ENCODE results near the gene WDR33.
"Not testable (repeated sequence)": the region's sequence is repeated elsewhere in the genome, so short reads cannot be mapped to it uniquely, and the experiment has no call there.

Gene WDR33

DNA sequence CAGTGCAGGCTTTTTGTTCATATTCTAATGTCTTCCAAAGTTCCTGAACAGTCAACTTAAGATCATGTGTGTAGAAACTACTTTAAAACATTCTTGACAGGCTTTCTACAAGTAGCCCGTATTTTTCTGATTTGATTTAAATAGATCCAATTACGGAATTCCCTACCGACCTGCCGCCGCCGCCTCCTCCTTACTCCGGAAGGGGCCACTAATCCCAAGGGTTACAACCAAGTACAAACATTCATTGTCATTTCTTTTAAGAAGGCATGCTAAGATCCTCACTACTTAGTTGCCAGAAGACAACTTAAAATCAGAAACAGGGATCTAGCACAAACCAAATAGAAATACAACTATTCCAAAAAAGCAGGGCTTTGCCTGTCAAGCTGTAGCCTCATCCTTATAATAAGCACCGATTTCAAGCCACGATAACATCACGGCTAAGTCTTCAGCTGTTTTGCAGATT, 784 bp downstream of the WDR33 start:
- DNase-seq (ENCODE audit: low spot score): no peak

DNA sequence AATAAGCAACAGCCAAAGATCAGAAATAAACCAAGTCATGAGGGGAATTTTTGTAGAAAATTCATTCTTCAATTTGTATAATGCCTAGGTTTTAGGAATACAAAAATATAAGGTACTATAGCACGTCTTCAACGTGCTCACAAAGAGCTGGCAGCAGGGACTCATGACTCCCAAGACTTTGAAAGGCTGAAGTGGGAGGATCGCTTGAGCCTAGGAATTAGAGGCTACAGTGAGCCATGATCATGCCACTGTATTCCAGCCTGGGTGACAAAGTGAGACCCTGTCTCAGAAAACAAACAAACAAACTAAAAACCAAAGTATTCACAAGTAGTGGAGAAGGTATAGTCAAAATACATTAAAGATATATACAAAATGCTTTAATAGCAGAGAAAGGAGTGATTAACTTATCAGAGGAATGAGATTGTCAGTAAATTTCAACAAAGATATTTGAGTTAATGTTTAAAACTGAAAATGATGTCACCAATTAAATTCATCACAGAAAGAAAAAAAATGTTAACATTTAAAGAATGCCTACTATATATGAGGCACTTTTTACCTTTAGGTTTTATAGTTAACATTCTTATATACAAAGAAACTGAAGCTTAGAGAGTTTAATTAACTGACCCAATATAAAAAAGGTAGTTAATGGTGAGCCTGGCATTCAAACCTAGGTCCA, 3.2 kb downstream of the WDR33 start:
- no peak for DNase-seq (ENCODE audit: low spot score)

DNA sequence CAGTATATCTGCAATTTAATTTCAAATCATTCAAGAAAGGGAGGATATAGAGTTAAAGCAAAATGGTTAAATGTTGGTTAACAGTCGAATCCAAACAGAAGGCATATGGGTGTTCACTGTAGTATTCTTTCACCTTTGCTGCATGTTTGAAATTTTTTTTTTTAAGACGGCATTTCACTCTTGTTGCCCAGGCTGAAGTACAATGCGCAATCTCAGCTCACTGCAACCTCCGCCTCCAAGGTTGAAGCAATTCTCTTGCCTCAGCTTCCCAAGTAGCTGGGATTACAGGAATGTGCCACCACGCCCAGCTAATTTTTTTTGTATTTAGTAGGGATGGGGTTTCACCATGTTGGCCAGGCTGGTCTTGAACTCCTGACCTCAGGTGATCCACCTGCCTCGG, 4.1 kb downstream of the WDR33 start:
- DNase-seq (ENCODE audit: low spot score): not testable (repeated sequence)

DNA sequence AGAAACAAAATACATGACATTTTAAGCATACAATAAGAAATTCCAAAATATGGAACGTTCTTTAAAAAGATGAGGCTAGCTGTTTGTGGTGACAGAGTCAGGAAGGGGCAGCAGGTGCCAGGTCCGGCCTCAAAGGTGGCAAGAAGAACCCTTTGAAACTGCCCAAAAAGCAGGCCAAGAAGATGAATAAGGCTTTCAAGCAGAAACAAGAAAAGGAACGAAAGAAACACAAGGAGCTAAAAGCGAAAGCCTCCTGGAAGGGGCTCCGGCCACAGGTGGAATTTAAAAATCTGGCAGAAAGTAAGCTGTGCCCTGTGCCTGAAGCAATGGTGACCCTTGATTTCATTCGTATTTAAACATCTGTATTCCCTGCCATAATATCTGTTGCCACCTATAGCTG, 5.5 kb downstream of the WDR33 start:
- DNase-seq (ENCODE audit: low spot score): no peak

DNA sequence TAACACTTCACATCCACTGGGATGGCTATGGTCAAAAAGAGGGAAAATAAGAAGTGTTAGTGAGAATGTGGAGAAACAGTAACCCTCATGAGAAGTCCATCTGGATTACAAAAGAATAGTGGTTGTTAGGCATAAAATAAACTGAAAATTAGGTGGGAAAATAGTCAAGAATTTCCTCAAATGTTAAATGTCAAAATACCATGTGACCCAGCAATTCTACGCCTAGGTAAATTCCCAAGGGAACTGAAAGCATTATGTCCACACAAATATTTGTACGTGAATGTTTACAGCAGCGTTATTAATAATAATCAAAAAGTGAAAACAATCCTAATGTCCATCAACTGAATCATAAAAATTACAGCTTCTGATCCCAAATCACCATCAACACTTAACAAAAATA, 11.0 kb downstream of the WDR33 start:
- no peak for DNase-seq (ENCODE audit: low spot score)

DNA sequence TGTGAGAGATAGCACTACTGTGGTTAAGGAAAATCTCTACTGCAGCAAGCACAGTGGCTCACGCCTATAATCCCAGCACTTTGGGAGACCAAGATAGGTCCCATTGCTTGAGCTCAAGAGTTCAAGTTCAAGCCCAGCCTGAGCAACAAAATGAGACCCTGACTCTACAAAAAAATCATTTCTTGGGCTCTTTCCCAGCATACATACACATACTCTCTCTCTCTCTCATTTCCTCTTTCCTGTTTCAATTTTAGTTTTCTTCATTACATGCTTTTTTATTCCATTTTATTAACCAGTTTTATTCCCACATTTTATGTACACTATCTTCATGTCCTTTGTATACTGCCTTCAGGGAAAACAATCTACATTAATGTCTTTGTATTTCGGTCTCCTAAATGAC, 14.6 kb downstream of the WDR33 start:
- no peak for DNase-seq (ENCODE audit: low spot score)

DNA sequence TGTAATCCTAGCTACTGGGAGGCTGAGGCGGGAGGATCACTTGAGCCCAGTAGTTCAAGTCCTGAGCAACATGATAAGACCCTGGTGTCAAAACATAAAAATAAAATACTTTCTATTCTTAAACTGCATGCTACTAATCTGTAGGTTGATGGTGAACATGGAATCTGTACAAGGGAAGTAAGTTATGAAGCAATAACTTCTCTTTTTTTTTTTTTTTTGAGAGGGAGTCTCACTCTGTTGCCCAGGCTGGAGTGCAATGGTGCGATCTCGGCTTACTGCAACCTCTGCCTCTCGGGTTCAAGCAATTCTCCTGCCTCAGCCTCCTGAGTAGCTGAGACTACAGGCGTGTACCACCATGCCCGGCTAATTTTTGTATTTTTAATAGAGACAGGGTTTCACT, 16.1 kb downstream of the WDR33 start:
- DNase-seq (ENCODE audit: low spot score): not testable (repeated sequence)

DNA sequence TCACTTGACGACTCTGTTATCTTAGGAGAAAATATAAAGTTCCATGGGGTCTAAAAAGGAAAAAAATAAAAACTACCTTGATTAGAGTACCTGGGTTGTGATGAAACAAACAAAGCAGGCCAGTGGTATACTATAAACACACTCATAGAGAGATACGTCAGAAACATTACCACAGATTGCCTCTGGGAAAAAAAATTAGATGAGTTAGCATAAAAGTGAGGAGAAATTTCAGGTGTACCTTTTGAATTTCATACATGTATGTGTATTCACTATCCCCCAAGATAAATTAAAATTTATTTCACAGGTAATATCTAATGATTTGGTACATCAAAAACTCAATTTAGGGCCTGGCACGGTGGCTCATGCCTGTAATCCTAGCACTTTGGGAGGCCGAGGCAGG, 18.2 kb downstream of the WDR33 start:
- DNase-seq (ENCODE audit: low spot score): no peak

DNA sequence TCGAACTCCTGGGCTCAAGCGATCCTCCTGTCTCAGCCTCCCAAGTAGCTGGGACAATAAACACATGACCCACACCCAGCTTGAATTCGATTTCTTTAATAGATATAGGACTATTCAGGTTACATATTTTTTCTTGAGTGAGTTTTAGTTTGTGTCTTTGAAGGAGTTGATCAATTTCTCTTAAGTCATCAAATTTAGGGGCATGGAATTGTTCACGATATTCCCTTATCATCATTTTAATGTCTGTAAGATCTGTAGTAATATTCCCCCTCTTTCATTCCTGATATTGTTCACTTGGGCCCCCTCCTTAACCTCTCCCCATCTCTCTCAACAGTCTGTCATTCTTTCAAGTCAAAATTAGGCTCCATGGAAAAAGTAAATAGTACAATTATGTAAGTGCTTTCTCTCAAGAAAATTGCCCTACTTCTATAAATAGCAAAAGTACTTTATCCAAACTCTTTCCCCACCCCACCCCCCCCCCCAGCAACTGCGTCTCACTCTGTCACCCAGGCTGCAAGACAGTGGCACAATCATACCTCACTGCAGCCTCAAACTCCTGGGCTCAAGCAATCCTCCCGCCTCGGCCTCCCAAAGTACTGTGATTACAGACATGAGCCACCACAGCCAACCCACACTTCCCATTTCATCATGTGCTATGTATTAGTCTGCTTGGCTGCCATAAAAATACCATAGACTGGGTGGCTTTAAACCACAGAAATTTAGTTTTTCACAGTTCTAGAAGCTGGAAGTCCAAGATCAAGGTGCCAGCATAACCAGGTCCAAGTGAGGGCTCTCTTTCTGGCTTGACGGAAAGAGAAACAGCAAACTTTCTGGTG, 20.1 kb downstream of the WDR33 start:
- no peak for DNase-seq (ENCODE audit: low spot score)

DNA sequence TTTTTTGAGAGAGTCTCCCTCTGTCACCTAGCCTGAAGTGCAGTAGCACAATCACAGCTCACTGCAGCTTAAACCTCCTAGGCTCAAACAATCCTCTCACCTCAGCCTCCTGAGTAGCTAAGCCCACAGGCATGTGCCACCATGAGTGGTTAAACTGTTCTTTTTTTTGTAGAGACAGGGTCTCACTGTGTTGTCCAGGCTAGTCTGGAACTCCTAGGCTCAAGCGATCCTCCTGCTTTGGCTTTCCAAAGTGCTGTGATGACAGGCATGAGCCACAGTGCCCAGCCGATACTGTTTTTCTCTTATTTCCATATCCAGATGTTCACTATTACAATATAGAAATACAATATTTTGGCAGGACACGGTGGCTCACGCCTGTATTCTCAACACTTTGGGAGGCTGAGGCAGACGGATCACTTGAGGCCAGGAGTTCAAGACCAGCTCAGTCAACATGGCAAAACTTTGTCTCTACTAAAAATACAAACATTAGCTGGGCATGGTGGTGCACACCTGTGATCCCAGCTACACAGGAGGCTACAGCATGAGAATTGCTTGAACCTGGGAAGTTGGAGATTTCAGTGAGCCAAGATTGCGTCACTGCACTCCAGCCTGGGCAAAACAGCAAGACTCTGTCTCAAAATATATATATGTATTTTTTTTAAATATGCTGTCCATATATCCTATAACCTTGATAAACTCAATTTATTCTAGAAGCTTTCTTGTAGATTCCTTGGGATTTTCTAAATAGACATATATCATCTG, 24.7 kb downstream of the WDR33 start:
- DNase-seq (ENCODE audit: low spot score): no peak

DNA sequence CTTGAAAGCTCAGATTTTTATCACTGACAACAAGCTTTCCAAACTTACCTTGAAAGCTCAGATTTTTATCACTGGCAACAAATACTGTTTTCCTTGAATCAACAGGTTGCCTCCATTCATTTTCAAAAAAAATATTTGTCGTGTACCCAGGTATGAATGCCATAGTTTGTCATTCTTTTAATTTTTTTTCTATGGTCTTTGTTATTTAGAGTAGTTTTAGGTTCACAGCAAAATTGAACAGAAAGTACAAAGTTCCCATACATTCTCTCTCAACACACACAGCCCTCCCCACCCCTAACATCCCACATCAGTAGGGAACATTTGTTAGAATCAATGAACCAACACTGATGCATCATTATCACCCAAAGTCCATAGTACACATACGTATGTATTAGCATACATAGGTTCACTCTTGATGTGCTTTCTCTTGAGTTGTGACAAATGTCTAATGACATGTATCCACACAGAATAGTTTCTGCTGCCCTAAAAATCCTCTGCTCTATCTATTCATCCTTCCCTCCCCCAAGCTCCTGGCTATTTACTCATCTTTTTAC, 25.9 kb downstream of the WDR33 start:
- DNase-seq (ENCODE audit: low spot score): no peak

DNA sequence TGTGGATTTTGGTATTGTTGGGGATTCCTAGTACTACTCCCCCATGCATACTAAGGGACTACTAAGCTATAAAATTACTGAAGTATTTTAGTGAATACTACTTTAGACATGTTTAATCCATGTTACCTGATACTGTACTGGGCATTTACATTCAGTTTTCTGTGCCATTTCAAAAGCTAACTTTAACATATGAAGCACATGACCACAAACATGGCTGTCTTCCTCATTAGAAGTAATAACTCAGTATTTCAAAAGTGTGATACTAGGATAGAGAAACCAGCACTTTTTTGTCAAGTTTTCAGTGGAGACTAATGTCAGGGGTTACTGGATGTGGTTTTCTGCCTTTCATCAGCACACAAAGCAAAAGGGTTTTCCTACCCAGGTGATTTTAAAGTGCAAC, 27.9 kb downstream of the WDR33 start:
- no peak for DNase-seq (ENCODE audit: low spot score)

DNA sequence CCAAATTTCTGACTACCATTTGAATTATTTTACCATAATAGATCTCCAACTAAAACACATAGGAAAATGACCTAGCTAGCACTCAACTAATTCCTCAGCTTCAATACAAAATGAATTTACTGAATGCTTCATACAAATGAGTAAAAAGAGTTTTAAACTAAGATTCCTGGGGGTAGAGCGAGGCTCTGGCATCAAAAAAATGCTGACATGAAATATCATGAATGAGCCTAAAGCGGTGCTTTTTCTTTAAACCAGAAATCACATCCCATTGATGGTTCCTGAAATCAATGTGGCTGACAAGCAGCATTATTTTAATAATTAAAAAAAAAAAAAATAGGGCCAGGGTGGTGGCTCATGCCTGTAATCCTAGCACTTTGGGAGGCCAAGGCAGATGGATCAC, 32.1 kb downstream of the WDR33 start:
- DNase-seq (ENCODE audit: low spot score): no peak

DNA sequence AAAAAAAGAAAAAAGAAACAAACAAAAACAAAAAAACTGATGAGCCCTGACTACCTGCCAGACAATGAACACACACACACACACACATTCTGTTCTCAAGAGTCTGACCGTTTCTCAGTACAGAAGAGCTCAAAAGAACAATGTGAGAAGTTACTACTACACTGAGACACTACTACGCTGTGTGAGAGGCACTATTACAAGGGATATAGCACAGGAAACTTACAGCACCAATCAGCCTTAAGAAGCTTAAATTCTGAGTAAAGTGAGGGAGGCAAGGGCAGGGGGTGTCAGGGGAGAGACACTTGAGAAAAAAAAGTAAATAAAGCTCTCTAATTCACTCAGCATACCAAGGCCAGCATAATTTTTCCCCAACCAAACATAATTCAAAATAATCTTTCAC, 32.5 kb downstream of the WDR33 start:
- DNase-seq (ENCODE audit: low spot score): no peak

DNA sequence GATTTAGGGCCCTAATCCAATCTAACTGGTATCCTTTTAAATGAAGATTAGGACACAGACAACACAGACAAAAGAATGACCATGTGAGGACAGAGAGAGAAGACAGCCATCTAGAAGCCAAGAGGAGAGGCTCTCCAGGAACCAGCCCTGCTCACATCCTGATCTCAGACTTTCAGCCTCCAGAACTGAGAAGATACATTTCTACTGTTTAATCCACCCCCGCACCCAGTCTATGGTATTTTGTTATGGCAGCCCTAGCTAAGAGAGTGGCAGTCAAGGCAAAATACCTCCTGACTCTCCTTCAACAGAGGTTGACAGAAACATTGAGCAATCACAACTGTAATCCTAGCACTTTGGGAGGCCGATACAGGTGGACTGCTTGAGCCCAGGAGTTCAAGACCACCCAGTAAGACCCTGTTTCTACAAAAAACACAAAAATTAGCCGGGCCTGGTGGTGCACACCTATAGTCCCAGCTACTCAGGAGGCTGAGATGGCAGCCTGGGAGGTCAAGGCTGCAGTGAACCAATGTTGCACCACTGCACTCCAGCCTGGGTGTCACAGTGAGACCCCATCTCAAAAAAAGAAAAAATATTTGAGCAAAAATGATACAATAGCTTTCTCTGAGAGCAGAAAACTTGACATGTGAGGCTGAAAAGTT, 34.7 kb downstream of the WDR33 start:
- no peak for DNase-seq (ENCODE audit: low spot score)

DNA sequence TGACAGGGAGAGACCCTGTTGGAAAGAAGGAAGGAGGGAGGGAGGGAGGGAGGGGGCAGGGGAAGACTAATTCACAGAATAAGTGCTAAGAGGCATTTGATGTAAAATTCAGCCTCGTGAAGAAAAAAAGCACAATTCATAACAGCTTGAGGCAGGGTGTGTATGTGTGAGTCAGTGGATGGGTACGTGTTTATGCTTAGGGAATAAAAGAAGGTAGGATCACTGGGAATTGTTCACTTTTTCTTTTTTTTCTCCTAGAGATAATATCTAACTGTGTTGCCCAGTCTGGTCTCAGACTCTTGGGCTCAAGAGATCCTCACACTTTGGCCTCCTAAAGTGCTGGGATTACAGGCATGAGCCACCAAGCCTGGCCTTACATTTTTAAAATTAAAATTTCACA, 39.2 kb downstream of the WDR33 start:
- DNase-seq (ENCODE audit: low spot score): no peak

DNA sequence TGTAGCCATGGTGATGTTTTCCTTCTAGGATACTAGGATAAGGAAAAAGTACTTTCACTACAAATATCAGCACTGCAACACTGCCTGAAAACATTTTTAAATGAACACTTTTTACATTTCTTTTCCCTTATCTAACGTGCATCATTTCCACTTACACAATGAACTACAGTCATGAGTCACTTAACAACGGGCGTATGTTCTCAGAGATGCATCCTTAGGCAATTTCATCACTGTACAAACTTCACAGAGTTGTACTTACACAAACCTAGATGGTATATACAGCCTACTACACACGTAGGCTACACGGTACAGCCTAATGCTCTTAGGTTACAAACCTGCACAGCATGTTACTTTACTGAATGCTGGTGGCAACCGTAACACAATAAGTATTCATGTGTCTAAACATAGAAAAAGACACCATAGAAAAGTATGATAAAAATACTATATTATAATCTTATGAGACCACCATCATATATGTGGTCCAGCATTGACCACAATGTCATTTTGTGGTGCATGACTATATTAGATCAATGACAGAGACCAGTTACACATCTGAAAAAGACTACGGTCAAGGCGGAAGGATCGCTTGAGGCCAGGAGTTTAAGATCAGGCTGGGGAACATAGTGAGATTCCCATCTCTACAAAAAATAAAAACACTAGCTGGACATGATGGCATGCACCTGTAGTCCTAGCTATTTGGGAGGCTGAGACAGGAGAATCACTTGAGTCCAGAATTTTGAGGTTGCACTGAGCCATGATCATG, 39.8 kb downstream of the WDR33 start:
- DNase-seq (ENCODE audit: low spot score): no peak

DNA sequence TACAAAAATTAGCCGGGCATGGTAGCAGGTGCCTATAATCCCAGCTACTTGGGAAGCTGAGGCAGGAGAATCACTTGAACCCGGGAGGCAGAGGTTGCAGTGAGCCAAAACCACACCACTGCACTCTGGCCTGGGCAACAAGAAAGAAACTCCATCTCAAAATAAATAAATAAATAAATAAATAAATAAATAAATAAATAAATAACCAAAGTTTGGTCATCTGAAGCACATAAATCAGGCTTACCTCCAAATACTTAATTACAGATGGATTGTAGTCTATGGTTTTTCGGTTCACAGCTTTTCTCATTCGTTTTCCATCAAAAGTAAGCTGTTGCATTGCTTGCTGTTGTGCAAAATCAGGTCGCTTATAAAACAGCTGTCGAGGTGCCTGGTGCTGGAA, 40.4 kb downstream of the WDR33 start:
- DNase-seq (ENCODE audit: low spot score): not testable (repeated sequence)

DNA sequence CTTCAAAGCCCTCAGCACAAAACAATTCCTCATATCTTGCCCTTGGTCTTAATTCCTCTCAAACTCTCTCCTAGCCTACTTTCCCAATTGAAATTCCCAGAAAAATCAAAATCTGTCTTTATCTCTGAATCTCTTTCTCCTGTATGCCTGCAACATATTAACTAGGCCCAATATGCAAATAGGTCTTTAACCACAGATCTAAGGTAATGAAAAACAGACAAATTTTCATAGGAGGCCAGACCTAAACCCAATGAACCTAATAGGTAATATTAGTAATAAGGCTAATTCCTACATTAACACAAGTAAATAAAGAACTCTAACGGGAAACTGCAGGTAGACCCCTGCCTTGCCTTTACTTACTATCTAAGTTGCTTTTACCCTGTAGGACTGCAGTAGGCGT, 41.4 kb downstream of the WDR33 start:
- no peak for DNase-seq (ENCODE audit: low spot score)

DNA sequence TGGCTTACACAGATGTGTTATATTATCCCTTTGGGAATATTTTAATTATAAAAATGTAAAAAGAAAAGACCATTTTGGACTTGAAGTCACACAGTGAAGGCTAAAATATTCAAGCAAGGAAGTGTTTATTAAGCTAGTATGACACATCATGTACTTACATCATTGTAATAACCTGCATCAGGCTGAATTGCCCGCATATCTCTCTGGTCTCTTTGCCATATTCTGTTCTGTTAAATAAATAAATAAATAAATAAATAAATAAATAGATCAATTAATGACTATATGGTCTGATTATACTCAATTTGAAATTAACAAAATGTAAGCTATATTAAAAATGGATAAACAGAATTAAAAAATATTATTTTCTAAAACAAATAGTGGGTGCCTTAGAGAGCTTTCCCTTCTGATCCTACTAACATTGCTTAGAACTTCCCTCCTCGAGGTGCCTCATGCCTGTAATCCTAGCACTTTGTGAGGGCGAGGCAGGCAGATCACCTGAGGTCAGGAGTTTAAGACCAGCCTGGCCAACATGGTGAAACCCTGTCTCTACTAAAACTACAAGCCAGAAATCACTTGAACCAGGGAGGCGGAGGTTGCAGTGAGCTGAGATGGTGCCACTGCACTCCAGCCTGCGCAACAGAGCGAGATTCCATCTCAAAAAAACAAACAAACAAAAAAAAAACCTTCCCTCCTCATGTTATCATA, 42.0 kb downstream of the WDR33 start:
- no peak for DNase-seq (ENCODE audit: low spot score)

DNA sequence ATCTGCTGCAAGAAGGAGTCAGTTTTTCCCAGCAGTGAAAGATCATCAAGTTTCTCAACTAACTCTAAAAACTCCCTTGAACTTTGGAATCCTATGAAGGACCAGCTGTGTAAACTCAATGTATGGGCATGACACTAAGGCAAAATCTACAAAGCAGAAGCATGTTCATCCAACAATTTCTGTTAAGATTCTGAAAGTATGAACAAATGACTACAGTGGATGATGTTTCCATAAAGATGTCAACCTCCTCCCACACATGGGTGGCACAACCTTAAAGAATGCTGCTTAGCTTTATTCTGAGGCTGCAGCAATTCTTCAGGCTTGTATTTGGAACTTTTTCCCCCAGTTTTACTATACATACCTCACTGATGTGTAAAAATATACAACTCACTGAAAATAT, 47.2 kb downstream of the WDR33 start:
- DNase-seq (ENCODE audit: low spot score): no peak

Data from ecto neural progenitor cell (in vitro differentiated cells).